PFSK-1 (cell line): Measurements from ENCODE around the gene STAP2.

Source experiments
- FOXP2 ChIP-seq: optimal IDR thresholded peaks from 2 replicates; pipeline ENCODE3; 2011; ENCODE audit warnings: borderline replicate concordance, control low read depth, inconsistent platforms; ENCODE audit not compliant: insufficient read depth; ENCODE audit errors: extremely low read length, extremely low read depth
- POLR2AphosphoS5 ChIP-seq: IDR thresholded peaks from 2 replicates; pipeline ENCODE4 v1.6.1; 2012; ENCODE audit warnings: low read depth, mild to moderate bottlenecking, control low read depth, low read length, moderate library complexity
- REST ChIP-seq, 2 experiments: IDR thresholded peaks; 2 replicates each; pipeline versions ENCODE4 v1.6.1 to v1.8.0; 2011 to 2012; ENCODE audit warnings: low read depth in 2 of 2, low read length in 2 of 2, control low read depth in 1 of 2, inconsistent platforms in 1 of 2, mild to moderate bottlenecking in 1 of 2, moderate library complexity in 1 of 2; ENCODE audit not compliant: insufficient read depth in 1 of 2
- SIN3A ChIP-seq: IDR thresholded peaks from 2 replicates; pipeline ENCODE4 v1.6.1; 2012; ENCODE audit warnings: mild to moderate bottlenecking, low read length, moderate library complexity, borderline replicate concordance; ENCODE audit not compliant: insufficient read depth
- TAF1 ChIP-seq: IDR thresholded peaks from 2 replicates; pipeline ENCODE4 v1.6.1; 2012; ENCODE audit warnings: low read length, control low read depth, borderline replicate concordance; ENCODE audit not compliant: insufficient read depth

The STAP2 gene

DNA sequence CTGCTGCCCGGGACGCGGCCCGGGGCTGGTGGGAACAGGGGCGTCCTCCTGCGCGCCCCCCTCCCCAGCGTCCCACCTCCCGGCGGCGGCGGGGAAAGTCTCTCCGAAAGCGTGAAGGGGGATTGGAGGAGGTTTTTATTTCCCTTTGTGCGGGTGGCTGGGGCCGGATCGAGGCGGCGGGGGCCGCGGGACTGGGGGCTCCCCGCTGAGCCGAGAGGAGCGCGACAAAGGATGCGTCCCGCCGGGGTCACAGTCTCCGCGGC is 59.4 kb downstream of the STAP2 start:
- TF ChIP-seq TAF1, result no peak
- no peak for TF ChIP-seq FOXP2
- no peak for TF ChIP-seq REST (IDR thresholded peaks at IDR 0.05; ENCODE audit: insufficient read depth in 1 of 2, low read depth in 2 of 2, low read length in 2 of 2)
- no peak for TF ChIP-seq SIN3A
- TF ChIP-seq POLR2AphosphoS5, result no peak

GRCh38 chr19:4278419-4279266 is 60.0 kb downstream of the STAP2 start, which contains the start of gene SHD:
SHD (plus strand) TSS chr19:4279266; CDS start chr19:4280064, 798 bp downstream.
- TF ChIP-seq FOXP2, result no peak
- no peak for TF ChIP-seq POLR2AphosphoS5
- no peak for TF ChIP-seq TAF1
- TF ChIP-seq SIN3A, result no peak
- TF ChIP-seq REST (IDR thresholded peaks at IDR 0.05; ENCODE audit: insufficient read depth in 1 of 2, low read depth in 2 of 2, low read length in 2 of 2), result no peak

DNA sequence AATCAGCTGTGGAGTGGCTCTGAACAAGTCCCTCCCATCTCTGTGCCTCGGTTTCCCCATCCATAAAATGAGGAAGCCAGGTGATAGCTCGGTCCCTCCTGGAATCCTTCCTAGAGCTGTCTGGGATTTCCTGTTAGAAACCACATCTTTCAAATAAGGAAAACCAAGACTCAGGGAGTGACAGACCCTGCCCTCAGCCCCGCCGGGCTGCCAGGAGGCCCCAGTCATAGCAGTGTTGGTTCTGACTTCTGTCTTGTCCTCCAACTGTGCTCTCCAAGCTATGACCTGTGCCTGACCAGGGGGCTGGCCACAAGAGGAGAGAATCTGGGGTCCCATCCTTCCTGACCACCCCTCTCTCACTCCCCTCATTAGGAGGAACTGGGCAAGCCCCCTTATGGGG is 60.6 kb downstream of the STAP2 start:
- no peak for TF ChIP-seq POLR2AphosphoS5
- TF ChIP-seq REST (IDR thresholded peaks at IDR 0.05; ENCODE audit: insufficient read depth in 1 of 2, low read depth in 2 of 2, low read length in 2 of 2), result no peak
- TF ChIP-seq SIN3A, result no peak
- no peak for TF ChIP-seq TAF1
- TF ChIP-seq FOXP2, result no peak

DNA sequence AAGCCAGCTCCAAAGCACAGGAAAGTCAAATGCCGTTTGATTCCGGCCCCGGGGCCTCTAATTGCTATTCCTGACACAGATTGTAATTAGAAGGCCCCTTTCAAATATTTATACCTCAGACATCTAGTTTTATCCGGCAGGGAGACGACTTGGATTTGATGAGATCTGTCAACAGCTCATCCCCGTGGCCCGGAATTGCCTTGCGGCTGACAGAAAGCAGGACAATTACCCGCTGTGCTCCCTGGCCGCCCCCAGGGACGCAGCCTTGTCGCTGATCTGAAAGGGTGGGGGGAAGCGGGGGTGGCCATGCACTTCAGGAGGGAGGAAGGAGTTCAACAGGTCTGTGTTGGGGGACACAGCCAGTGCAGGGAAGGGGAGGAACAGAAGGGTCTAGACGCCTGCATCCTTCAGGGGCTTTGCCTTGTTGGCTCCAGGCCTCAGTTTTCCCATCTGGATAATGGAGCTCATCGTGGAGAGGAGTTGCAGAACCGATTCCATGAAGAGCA is 61.4 kb downstream of the STAP2 start:
- TF ChIP-seq REST (IDR thresholded peaks at IDR 0.05; ENCODE audit: insufficient read depth in 1 of 2, low read depth in 2 of 2, low read length in 2 of 2) (no peak), POLR2AphosphoS5 (no peak), FOXP2 (no peak), SIN3A (no peak), TAF1 (no peak)
